SH-SY5Y (cell line): ENCODE measurements around the gene CD58.

Experiments
- GATA2 ChIP-seq: IDR thresholded peaks from 2 replicates; pipeline ENCODE4 v1.6.1; 2011; ENCODE audit warnings: mild to moderate bottlenecking, low read depth, low read length
- GATA3 ChIP-seq: IDR thresholded peaks from 2 replicates; pipeline ENCODE4 v1.6.1; 2011; ENCODE audit warnings: low read depth, mild to moderate bottlenecking, low read length, moderate library complexity

CD58 gene

DNA sequence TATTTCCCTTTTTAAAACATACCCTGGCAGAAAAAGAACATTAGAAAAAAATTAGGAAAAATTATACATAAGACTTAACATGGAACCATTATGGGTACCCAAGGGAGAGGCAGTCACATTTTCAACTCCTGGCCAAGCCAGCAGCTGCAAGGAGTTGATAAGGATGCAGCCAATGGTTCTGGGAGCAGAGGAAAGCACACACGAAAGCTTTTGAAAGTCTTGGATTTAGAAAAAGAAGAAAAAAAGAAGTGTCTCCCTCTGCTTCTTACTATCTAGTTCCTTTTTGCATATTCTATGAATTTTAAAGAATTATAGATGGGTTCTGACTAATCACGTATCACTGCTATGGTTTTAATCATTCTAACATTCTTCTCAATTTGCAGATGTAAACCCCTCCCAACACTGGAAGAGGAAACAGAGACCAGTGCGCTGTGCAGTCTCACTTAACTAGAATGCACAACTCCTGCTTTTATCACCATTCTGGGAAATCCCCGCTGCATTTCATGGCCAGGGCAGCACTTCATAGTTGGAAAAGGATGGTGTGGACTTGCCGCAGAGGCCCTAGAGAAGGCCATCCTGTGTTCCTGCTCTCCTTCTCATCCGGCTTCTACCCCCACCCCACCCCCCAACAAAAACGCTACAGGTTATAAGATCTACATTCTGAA is 2.7 kb upstream of the CD58 start:
- TF ChIP-seq GATA3, result no peak
- TF ChIP-seq GATA2, result no peak

DNA sequence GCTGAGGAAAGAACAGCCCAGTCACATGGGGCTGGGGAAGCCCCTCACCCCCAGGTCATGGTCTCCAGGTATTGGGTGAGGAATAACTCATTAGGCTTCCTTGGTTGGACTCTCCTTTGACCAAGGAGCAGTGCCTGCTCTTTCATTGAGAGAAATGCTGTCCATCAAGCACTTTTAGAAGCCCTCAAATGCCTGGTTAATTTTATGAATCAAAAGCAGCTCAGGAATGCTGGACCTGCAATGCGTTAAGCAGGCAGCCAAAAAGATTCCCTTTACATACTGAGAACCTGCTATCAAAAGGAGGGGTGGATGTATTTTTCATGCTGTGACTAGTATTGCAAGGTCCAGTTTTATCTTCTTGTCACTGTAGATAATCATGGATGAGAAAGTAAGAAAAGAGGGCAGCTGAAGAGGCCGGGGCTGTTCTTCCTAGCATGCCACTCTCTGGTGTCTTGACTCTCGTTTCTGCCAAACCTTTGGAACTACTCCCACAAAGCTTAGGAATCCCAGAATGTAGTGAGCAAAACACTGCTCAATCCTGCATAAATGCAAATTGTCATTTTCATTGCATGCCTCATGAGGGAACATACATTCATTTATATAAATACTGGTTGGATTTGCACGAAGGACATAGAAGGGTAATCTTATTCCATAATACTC is 2.1 kb upstream of the CD58 start:
- TF ChIP-seq GATA2 (no peak), GATA3 (no peak)

DNA sequence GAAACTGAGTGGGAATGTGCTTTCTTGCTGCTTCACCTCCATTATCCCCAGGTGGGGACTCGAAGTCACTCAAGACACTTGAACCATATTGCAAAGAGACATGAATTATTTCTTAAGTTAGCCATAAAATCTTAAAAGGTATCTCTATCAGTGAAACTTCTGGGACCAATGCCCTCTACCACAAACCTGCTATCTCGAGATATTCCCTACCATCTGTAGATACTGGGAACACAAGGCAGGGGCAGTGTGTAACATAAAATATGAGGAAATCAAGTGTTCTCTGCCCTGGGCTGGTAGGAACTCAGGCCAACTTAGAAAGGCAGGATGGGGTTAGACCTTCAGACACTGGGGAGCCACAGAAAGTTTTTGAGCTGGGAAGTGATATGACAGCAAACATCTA is 1.3 kb upstream of the CD58 start:
- TF ChIP-seq GATA2 (no peak), GATA3 (no peak)

DNA sequence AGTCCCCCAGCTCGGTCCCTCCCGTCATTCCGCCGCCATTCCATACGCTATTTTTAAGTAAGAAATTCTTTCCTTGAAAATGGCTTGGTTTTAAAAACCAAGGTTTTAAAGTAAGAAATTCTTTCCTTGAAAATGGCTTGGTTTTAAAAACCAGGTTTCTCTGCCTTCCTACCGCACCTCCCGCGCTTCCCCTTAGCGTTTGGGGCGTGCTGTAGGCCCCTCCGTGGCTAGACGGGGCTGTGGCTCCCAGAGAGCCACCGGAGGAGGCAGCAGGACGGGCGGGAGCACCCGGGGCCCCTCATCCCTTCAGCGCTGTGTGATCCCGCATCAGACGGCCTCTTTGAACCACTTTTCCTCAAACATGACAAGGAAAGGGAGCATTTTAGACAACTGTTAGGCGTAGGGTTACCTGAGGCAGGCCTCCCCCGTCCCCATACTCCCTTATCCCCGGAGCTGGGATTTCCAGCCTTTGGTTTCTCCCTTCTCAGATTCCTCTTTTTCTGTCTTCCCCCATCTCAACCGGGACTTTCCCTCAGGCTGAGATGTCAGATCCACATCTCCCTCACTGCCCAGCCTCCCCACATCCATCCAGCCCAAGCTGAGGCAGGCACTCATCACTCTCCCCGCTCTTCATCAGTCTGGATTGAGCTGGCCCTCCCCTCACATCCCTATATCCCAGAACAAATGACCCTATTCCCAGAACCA is 541 bp upstream of the CD58 start:
- TF ChIP-seq GATA3 (no peak), GATA2 (no peak)

DNA sequence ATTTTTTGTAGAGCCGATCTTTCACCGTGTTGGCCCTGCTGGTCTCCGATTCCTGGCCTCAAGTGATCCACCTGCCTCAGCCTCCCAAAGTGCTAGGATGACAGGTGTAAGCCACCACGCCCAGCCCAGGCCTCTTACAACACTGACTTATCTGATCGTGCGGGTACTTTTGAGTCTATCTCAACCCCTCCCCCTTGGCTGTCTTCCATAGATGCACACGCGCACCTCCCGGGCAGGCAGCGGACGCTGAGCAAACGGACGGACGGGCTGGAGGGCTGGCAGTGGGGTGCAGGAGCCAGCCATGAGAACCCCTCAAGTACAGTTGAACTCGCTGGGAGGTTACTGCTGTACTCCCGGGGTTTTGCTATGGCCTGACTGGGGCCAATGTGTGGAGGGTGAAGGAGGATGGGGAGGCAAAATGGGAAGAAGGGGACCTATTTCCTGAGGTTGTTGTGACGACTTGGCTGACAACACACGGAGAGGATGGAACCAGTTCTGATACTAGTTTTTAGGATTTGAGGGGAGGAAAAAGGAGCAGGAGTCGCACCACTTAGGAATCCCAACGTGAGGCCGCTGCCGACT is 959 bp downstream of the CD58 start:
- no peak for TF ChIP-seq GATA3
- TF ChIP-seq GATA2, result no peak; the same call in 1 of the 2 replicates

DNA sequence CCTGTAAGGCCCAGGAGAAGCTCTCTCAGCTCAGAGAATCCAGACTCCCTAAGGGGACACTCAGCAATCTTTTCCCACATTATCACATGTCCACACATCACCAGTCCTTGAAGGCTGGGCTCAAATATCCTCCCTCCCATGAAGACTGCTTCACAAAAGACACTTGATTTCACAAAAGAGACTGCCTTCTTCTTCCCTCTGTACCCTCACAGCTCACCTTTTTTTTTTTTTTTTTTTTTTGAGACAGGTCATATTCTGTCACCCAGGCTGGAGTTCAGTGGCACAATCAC is 1.5 kb downstream of the CD58 start:
- TF ChIP-seq GATA3 (no peak), GATA2 (no peak)

DNA sequence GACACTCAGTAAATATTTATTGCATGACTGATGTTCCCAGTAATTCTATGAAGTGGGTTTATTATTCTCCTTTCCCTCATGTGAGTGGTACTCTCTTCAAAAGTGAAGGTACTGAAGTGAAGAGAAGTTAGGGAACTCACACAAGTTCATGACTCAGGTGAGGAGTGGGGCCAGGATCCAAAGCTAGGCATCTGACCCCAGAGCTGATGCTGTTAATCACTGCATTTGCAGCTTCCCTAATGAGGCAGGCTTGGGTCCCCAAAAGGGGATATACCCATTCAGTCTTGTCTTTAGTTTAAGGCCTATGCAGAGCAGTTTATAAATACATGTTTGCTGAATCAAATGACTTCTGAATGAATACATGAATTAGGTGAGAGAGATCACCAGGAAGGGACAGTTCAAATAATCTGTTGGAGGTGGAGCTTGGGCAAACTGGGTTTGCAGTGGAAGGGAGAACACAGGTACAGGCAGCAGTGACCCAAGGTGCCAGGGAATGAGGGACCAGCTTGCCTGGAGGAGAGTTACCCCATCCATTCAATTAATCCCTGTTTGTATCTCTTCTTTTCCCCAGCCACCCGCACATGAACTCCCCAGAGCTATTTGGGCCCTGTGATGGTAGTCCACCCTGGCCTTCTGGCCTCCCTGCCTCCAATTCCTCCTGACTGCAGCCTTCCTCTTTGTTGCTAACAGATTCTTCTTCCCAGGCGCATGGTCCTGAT is 2.0 kb downstream of the CD58 start:
- no peak for TF ChIP-seq GATA2
- TF ChIP-seq GATA3, result no peak

DNA sequence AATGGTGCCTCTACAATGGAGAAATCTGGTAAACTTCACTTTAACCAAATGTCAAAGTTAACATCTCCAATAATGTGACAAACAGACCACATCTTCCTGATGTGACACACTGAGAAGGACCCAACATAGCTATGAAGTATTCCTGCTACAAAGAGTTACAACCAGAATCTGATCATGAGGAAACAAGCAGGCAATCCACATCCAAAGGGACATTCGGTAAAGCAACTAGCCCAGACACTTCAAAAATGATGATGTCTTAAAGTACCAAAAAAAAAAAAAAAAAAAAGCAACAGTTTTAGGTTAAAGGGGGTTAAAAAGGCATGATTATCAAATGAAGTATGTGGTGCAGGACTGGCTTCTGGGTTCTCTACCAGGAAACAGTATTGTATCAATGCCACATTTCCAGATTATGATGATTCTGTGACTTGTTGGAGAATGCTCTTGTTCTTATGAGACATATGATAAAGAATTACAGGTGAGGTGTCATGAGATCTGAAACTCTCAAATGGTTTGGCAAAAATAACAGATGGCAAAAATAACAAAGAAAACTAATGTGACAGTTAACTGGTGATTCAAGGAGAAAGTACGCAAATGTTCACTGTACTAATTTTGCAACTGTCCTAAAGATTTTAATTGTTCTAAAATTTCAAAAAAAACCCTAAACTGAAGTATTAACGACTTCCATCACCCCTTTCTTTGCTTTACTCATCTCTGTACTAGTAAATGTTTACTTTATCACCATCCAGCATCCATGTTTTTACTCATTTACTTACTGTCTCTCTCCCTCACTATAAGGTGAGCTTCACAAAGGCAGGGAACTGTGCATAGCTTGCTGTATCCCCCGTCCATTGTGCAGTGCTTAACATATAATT is 2.8 kb downstream of the CD58 start:
- TF ChIP-seq GATA2 (no peak), GATA3 (no peak)

DNA sequence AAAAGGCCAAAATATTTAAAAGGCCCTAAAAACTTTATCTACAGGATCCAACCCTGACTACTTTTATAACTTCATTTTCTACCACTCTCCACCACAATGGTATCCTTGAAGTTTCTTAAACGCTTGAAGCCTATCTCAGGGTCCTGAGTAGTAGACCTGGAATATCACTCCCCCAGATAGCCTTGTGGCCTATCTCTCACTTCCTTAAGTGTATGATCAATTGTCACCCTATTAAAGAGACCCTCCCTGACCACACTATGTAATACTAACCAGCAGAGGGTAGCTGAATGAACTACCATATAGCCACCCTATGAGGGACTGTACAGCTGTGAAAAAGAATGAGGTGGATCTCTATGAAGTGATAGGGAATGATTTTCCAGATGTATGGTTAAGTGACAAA is 5.6 kb downstream of the CD58 start:
- TF ChIP-seq GATA3, result no peak
- no peak for TF ChIP-seq GATA2

DNA sequence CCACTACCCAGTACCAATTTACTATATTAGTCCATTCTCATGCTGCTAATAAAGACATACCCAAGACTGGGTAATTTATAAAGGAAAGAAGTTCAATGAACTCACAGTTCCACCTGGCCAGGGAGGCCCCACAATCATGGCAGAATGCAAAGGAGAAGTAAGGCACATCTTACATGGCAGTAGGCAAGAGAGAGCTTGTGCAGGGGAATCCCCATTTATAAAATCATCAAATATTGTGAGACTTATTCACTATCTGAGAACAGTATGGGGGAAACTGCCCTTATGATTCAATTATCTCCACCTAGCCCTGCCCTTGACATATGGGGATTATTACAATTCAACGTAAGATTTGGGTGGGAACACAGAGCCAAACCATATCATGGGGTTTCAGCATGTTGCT is 6.4 kb downstream of the CD58 start:
- TF ChIP-seq GATA3 (no peak), GATA2 (no peak)

DNA sequence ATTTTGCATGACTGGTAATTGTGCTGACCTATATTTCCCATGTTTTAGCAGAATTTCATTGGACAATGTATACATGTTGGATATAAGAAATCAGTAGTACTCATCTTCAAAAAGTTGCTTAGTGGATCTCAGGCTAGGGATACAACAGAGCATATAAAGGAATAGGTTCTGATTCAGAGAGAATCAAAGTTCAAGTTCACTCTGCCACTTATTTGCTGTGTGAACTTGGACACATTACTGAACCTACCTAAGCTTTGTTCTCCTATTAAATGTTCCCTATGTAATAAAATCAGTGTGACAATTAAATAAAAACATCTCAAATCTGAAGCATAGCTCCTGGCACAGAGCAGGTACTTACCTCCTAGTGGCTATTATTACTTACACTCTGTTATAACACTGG is 9.3 kb downstream of the CD58 start:
- TF ChIP-seq GATA3 (no peak), GATA2 (no peak)

DNA sequence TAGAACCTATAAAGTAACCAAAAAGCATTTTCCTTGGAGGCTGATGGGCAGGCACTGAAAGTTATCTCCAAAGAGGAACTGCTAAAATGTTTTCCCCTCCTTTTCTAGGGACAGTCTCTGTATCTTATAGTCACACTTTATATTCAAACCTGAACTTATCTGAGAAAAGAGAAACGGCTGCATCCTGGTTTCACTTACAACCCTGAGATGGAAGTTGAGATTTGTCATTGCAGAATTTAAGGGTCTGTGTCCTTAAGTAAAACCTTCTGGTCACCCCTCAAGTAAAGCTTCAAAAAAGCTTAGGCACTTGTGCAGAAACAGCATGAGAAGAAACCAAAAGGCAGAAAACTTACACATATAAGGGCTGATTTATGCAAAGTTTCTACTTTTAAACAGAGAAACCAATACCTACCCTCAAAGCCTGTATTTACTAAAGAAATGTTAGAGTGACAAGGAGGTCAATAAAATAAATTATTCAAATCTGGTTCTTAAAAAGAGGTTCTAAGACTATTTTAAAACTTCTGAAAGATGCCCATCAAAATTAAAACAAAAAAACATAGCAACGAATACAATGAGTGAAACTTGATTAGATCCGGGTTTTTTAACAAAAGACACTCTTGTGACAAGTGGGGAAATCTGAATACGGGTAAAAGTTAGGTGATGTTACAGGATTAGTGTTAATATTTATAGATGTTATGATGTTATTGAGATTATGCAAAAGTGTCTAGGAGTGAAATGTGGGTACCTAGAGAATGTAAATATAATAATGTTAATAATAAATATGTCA is 9.9 kb downstream of the CD58 start:
- TF ChIP-seq GATA3, result no peak
- no peak for TF ChIP-seq GATA2
